ENCODE measurements around the gene BHMT. TPM values are rescaled to one million over a fixed set of nuclear protein-coding genes. Genes with fewer than 3 reads are reported as not detected.

BHMT gene, protein sequence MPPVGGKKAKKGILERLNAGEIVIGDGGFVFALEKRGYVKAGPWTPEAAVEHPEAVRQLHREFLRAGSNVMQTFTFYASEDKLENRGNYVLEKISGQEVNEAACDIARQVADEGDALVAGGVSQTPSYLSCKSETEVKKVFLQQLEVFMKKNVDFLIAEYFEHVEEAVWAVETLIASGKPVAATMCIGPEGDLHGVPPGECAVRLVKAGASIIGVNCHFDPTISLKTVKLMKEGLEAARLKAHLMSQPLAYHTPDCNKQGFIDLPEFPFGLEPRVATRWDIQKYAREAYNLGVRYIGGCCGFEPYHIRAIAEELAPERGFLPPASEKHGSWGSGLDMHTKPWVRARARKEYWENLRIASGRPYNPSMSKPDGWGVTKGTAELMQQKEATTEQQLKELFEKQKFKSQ
- not detected in 2 replicates for total RNA-seq

GRCh38 chr5:79111387-79111959, at the start of gene BHMT:
TSS of gene BHMT (plus strand) at chr5:79111809. CDS start at chr5:79111886, 77 bp downstream.

GRCh38 chr5:79069488-79070349, 41.9 kb upstream of the BHMT start, which contains the start of the genes BHMT2 and DMGDH:
TSS of gene BHMT2 (plus strand) at chr5:79069767. CDS start at chr5:79069783, 16 bp downstream.
TSS of gene DMGDH (minus strand) at chr5:79069674. CDS start at chr5:79069620, 54 bp downstream.

Other genes with a start within 250 kb of the BHMT start
- 16.3 and 21.1 TPM in 2 replicates for gene ARSB, start 126.5 kb upstream of the BHMT start, total RNA-seq
- 0.93 and 3.3 TPM in 2 replicates for gene DMGDH, start 42.1 kb upstream of the BHMT start, total RNA-seq
- 1.9 TPM in 1 of 2 replicates, not detected in the other for gene BHMT2, start 42.0 kb upstream of the BHMT start, total RNA-seq
- 7.8 and 10.9 TPM in 2 replicates for gene JMY, start 124.3 kb downstream of the BHMT start, total RNA-seq